SU-DHL-6 (cell line): ENCODE data around the gene HIVEP1.

Source experiments
- H2AFZ ChIP-seq: fragments of 200-600 bp; sonication (generic); 2 replicates; pipeline ENCODE4 v1.6.1; 2014; ENCODE audit warnings: low read depth, mild to moderate bottlenecking, moderate library complexity, mixed read lengths, antibody characterized with exemption, low read length; ENCODE audit not compliant: severe bottlenecking
- H3F3A ChIP-seq: fragments of 200-600 bp; shearing (Covaris generic); 2 replicates; pipeline ENCODE4 v1.6.0; 2016; ENCODE audit warnings: antibody characterized with exemption, mild to moderate bottlenecking; ENCODE audit not compliant: insufficient read depth
- H3K27ac ChIP-seq: fragments of 200-600 bp; sonication (generic); 2 replicates; pipeline ENCODE4 v1.5.1; 2016; ENCODE audit warnings: low read depth, mild to moderate bottlenecking, low read length, moderate library complexity, mixed read lengths
- H3K27me3 ChIP-seq: fragments of 200-600 bp; sonication (generic), shearing (Covaris generic); 2 replicates; pipeline ENCODE4 v1.6.0; 2014; ENCODE audit warnings: mild to moderate bottlenecking, low read length
- H3K36me3 ChIP-seq: fragments of 200-600 bp; sonication (generic); 2 replicates; pipeline ENCODE4 v1.6.1; 2014; ENCODE audit warnings: mild to moderate bottlenecking, low read length, mixed read lengths
- H3K4me2 ChIP-seq: fragments of 300-600, 200-600 bp; shearing (Covaris generic), sonication (generic); 2 replicates; pipeline ENCODE4 v1.6.0; 2014; ENCODE audit warnings: low read length, low read depth, mild to moderate bottlenecking; ENCODE audit not compliant: poor library complexity, severe bottlenecking
- H3K4me3 ChIP-seq: fragments of 200-600 bp; sonication (generic); 2 replicates; pipeline ENCODE4 v1.5.1; 2014; ENCODE audit warnings: antibody characterized with exemption, low read length, mild to moderate bottlenecking, mixed read lengths; ENCODE audit not compliant: insufficient read depth, poor library complexity, severe bottlenecking
- H3K79me2 ChIP-seq: fragments of 200-600 bp; sonication (generic); 2 replicates; pipeline ENCODE4 v1.6.1; 2014; ENCODE audit warnings: mild to moderate bottlenecking, low read length, moderate library complexity; ENCODE audit not compliant: insufficient read depth
- H3K9ac ChIP-seq: fragments of 200-600 bp; sonication (generic); 2 replicates; pipeline ENCODE4 v1.7.0; 2014; ENCODE audit warnings: mild to moderate bottlenecking, low read length
- H3K9me2 ChIP-seq: fragments of 200-600 bp; sonication (generic); replicated peaks from 2 replicates; pipeline ENCODE4 v1.6.1; 2014; ENCODE audit warnings: low read length; ENCODE audit not compliant: insufficient read depth
- H3K9me3 ChIP-seq: fragments of 200-600 bp; sonication (generic); 2 replicates; pipeline ENCODE4 v1.6.1; 2014; ENCODE audit warnings: low read length, mixed read lengths; ENCODE audit not compliant: insufficient read depth
- H4K20me1 ChIP-seq: fragments of 200-600 bp; sonication (generic); 2 replicates; pipeline ENCODE4 v1.6.1; 2014; ENCODE audit warnings: low read depth, mild to moderate bottlenecking, antibody characterized with exemption, low read length, moderate library complexity, mixed read lengths
- EZH2phosphoT487 ChIP-seq: fragments of 200-600 bp; sonication (generic), shearing (Covaris generic); conservative IDR thresholded peaks from 2 replicates; pipeline ENCODE4 v1.6.1; 2018; ENCODE audit warnings: mild to moderate bottlenecking, antibody characterized with exemption, low read length, moderate library complexity, mixed read lengths
- TF ChIP-seq, protein P1 (sequence below): fragments of 200-600 bp; sonication (generic); IDR thresholded peaks from one replicate; pipeline ENCODE4 v1.5.1; 2017; ENCODE audit warnings: antibody characterized with exemption, mild to moderate bottlenecking, low read length, moderate library complexity; ENCODE audit not compliant: insufficient read depth, poor library complexity, severe bottlenecking

Gene HIVEP1

DNA sequence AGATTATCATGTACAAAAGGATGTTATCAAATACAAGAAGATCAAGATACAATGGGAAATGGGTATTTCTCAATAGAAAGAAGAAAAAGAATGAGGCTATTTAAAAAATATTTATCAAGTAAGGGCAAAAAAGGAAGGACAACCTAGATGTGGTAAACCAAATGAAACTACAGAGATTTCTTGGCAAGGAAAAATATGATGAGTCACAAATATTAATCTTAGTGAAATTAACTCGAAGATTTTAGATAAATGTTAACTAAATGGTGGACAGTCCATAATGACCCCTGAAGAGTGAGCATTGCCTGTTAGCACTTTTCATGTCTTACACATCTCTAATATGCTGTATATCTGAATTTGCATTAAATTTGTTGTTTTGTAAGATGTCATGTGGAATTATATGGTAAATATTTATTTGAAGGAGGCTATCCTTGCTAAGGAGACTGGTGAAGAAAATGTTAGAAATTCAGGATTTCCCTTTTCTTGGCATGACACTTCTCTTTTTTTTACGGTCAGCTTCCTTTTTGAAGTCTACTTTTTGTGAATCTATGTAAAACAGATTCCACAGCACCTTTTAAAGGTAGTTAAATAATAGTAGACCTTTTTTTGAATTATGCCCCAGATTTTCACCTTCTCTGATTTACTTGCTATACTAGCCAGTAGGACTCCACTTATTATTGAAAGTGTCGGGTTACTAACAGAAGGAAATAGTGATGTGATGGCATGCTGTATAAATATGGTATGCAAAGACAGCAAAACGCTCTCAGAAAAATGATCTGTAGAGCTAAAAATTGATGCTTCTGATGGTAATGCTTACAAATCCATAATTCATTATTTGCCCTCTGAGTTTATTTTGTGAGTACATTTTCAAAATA lies 120.5 kb downstream of the HIVEP1 start:
- peaks cover 4% of the 10 kb centered on the region; the same call in 1 of the 2 replicates for H3K36me3 ChIP-seq
- TF ChIP-seq, protein P1, sequence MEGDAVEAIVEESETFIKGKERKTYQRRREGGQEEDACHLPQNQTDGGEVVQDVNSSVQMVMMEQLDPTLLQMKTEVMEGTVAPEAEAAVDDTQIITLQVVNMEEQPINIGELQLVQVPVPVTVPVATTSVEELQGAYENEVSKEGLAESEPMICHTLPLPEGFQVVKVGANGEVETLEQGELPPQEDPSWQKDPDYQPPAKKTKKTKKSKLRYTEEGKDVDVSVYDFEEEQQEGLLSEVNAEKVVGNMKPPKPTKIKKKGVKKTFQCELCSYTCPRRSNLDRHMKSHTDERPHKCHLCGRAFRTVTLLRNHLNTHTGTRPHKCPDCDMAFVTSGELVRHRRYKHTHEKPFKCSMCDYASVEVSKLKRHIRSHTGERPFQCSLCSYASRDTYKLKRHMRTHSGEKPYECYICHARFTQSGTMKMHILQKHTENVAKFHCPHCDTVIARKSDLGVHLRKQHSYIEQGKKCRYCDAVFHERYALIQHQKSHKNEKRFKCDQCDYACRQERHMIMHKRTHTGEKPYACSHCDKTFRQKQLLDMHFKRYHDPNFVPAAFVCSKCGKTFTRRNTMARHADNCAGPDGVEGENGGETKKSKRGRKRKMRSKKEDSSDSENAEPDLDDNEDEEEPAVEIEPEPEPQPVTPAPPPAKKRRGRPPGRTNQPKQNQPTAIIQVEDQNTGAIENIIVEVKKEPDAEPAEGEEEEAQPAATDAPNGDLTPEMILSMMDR, result no peak
- no peak for TF ChIP-seq EZH2phosphoT487
- H3K9me2 ChIP-seq, result no peaks in the 10 kb centered on the region
- no peaks in the 10 kb centered on the region for H4K20me1 ChIP-seq
- no peak overlapping the region for H3K4me3 ChIP-seq
- no peaks in the 10 kb centered on the region for H3K79me2 ChIP-seq
- H3K9ac ChIP-seq, result no peak overlapping the region
- H3F3A ChIP-seq, result no peaks in the 10 kb centered on the region
- H3K27me3 ChIP-seq, result no peaks in the 10 kb centered on the region
- H3K4me2 ChIP-seq, result no peak overlapping the region
- H3K27ac ChIP-seq, result no peak overlapping the region
- no peak overlapping the region for H2AFZ ChIP-seq
- H3K9me3 ChIP-seq, result no peaks in the 10 kb centered on the region

DNA sequence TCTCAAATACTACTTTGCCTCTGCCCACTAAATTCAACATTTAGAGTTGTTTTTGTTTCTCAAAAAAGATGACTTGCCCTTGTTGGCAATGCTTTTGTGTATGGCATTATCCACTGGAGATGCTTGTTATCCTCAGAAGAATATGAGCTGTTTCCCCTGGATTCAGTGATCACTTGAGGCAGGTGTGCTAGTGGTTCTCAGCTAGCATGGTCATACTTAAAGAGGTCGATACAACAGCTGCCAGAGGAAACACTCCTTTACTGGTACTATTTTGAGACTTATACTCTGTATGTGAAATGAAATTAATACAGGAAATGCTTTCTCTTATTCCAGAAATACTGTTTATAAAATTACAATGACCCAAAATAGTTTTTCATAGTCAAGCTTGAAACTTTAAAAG lies 122.5 kb downstream of the HIVEP1 start:
- H3F3A ChIP-seq, result no peaks in the 10 kb centered on the region
- H3K27ac ChIP-seq, result no peak overlapping the region
- H3K4me3 ChIP-seq, result no peak overlapping the region
- peaks cover 12% of the 10 kb centered on the region; the same call in 1 of the 2 replicates for H3K36me3 ChIP-seq
- TF ChIP-seq EZH2phosphoT487, result no peak
- TF ChIP-seq, protein P1, result no peak
- H2AFZ ChIP-seq, result no peak overlapping the region
- H3K4me2 ChIP-seq, result no peak overlapping the region
- no peaks in the 10 kb centered on the region for H3K9me2 ChIP-seq
- no peaks in the 10 kb centered on the region for H3K79me2 ChIP-seq
- no peaks in the 10 kb centered on the region for H3K27me3 ChIP-seq
- H4K20me1 ChIP-seq, result no peaks in the 10 kb centered on the region
- H3K9me3 ChIP-seq, result no peaks in the 10 kb centered on the region
- no peak overlapping the region for H3K9ac ChIP-seq

DNA sequence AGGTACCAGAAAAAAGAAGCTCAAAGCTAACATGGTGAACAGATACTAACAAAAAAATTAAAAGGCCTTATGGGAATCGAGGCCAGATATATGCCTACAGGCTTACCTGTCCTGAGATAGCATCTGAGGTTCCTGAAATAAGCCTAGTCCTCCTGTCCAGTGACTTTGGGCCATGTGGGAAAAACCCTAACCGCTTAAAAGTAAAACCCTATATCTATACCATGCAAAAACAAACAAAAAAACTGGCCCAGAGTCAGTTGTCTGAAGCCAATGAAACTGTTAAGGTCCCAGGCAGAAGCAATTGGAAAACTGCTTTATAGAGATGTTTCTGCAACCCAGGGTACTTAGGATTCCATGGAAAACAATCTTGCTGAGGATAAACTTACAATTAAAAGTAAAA lies 122.9 kb downstream of the HIVEP1 start:
- Histone ChIP-seq H3K4me2 (no peak overlapping the region), H3K36me3 (peaks cover 12% of the 10 kb centered on the region; the same call in 1 of the 2 replicates), H3K4me3 (no peak overlapping the region), H3K9ac (no peak overlapping the region), H4K20me1 (no peaks in the 10 kb centered on the region), H3K27me3 (no peaks in the 10 kb centered on the region), H3K79me2 (no peaks in the 10 kb centered on the region), H3F3A (no peaks in the 10 kb centered on the region), H3K9me3 (no peaks in the 10 kb centered on the region), H2AFZ (no peak overlapping the region), H3K9me2 (no peaks in the 10 kb centered on the region), H3K27ac (no peak overlapping the region)
- TF ChIP-seq, protein P1, result no peak
- no peak for TF ChIP-seq EZH2phosphoT487
